CD4-positive, alpha-beta T cell treated with Interleukin-17A for 4 hours (primary cell): ENCODE data around the gene HDAC10.
"Not testable (repeated sequence)": the region's sequence is repeated elsewhere in the genome, so short reads cannot be mapped to it uniquely, and the experiment has no call there.

Experiments
- DNase-seq: peaks from one replicate; pipeline ENCODE4 v3.0.0-alpha.2; 2020; ENCODE audit warnings: mixed read lengths

The HDAC10 gene

DNA sequence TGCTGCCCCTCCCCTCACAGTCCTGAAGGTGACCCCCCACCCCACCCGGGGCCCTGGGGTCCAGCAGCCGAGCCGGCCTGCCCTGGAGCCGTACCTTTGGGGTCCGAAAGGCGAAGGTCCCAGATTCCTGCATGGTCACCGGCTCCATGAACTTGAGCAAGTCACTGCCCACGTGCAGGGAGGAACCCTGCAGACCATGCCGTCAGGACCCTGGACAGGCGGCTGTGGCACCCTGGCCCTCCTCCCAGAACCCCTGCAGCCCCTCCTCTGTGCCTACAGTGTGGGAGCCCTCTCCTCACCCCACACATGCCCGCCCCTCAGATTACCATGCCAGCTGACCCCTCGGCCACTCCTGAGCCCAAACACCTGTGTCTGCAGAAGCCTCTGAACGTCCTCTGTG is 33.4 kb upstream of the HDAC10 start:
- no peak for DNase-seq

DNA sequence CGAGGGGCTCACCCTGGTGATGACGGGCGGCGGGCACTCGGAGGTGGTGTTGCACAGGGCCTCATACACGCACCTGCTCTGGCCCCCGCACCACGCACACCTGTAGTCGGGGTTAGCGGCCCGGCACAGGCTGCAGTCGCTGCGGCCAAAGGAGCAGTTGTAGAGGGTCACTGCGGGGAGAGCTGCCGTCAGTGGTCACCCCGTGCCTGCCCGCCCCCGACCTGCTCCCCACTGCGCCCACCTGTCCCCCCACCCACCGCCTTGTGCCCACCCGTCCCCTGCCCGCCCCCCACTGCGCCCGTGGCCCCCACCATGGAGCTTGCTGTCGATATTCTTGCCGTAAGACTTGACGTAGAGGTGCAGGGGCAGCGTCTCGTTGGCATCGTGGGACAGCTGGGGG is 32.8 kb upstream of the HDAC10 start:
- DNase-seq: no peak

DNA sequence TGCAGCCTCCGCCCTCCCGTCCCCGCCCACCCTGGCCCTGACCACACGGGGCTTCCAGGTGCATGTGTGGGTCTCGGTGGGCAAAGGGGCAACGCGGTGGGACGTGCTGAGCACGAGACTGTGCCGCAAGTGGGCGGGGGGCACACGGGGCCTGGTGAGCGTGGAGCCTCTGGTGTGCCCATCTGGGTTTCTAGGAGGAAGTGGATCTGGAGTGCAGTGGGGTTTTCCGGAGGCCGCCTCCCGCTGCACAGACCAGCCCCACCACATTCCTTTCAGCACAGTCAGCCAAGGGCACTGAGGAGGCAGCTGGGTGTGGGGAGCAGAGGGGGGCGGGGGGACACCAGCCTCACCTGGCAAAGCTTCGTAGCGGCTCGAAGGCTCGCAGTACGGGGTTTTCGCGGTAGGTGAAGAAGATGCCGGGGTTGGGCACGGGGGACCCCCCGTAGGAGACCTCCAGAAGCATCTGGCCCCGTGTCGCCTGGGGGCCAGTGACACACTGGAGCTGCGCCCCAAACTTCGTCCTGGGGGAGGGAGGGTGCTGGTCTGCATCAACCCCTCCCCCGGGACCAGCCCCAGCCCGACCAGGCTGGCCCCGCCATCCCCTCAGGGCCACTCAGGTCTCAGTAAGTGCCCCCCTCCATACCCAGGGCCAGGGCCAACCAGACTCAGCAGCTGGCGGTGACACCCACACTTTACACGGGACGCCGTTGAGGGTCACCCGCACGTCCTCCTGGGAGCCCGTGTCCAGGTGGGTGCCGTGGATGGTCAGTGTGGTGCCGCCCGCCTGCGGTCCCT is 31.5 kb upstream of the HDAC10 start:
- DNase-seq: no peak

DNA sequence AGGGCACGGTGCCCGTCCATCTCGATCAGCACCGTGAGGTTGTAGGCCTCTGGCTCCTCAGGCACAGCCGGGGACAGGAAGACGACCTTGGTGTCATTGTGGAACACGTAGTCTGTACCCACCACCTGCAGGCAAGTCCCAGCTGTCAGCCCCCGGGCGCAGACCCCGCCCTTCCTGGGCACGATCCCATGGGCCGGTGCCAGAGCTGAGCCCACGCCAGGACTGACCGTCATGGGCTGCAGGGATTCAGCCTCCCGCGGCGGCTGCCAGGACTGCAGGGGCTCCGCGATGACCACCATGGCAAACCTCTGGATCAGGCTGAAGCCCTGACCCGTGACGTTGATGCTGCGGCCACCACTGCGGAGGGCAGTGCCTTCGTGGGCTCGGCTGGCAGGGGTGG is 30.9 kb upstream of the HDAC10 start:
- DNase-seq: no peak

DNA sequence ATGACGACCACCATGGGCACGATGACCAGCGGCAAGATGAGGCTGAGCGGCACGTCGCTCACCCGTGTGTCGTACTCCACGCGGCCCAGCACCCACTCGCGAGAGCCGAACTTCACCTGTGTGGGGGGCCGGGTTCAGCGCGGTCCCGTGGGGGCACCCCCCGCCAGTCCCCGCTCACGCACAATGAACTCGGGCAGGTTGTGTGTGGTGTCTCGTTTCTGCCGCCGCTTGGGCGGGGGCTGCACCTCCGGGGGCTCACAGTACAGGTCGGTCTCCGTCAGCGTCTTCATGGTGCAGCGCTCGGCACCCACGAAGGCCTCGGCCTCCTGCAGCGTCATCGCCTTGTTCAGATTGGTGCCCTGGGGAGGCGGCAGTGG is 30.3 kb upstream of the HDAC10 start:
- DNase-seq: no peak

DNA sequence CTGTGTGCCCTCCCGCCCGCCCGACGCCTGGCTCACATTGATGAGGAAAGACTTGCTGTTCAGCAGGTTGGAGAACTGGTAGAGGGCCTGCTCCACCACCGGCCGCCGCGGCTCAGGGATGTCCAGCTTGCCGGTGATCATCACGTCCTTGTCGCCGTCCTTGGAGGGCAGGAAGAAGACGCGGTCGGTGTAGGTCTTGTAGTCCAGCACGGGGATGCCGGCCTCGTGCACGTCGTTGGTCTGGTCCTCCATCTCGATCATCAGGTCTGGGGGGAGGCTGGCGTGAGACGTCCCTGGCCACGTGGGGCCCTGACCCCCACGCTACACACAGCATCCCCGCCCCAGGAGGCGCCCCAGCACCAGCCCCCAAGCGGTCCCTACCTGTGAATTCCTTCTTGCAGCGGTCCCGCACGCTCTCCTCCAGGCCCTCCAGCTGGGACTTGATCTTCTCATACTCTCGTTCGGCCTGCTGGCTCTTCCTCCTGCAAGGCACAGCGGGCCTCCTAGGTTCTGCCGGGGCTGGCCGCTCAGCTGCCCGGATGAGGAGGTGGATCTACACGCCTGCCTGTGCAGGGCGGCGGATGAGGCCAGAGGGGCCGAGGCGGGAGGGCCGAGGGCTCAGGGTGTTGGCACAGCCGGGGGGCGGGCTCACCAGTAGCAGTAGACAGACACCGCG is 29.8 kb upstream of the HDAC10 start:
- DNase-seq: no peak

DNA sequence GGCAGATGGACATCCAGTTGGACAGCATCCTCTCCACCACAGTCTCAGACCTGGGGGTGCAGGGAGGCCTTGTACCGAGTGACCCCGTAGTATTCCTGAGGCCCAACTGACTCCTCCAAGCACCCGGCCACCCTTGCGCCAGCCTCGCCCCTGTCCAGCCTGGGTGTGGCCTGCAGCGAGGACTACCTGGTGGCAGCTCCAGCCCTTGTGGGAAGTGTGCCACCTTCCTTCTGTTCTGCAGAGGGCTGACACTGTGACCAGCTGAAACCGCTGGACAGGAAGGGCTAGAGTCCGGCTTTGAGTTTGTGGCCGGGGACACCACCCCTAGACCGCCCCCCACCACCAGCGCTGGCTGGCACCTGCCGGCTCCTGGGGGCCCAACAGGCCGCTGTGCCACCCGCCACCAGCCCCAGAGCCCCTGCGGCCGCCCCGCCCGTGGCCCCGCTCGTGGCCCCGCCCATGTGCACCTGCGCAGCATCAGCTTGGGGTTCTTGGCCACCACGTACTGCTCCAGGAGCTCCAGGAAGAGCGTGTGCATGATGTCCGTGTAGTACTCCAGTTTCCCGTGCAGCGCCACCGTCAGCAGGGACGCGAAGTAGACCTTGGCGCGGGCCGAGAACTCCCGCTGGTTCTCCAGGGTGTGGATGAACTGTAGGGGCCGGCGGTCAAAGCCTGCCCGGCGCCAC is 29.1 kb upstream of the HDAC10 start:
- no peak for DNase-seq

DNA sequence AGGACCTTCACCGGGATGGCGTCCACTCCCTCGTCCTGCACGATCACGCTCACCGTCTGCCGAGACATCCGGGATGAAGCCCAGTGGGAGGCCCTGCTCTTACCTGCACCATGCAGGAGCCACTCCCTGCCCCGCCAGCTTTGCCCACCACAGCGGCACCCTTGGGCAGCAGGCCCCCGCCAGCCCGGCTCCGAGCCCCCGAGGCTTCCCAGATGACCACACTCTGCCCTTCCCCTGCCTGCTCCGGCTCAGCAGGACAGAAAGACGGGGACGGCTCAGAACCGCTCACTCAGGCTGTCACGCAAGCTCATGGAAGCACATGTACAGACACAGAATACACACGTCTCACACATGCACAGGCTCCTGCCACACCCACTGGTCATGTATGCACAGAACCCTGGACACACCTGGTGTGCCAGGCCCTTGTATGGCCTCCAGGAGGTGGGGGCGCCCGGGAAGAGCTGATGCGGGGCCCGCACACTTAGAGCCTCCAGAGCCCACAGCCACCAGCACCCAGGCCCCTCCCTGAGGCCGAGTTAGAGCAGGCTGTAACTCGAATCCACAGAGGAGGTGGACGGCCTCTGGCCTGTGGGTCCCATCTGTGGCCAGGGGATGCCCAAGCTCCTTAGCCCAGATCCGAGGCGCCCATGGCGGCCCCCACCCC is 28.0 kb upstream of the HDAC10 start:
- no peak for DNase-seq

DNA sequence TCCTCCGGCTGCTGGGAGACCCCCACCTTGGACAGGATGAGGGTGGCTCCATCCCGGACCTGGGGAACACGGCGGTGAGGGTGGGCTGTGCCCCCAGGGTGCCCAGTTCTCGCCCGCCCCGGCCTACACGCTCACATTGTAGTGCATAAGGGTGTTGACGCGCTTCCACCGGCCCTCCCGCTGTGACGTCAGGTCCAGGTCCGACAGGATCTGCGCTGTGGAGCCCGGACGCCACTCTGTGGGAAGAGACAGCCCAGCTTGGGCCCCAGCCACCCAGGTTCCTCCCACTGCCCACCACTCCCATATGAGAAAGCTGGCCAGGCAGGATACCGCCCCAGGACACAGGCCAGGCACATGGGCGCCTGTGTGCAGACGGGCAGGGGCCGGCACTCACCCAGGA is 27.4 kb upstream of the HDAC10 start:
- no peak for DNase-seq

DNA sequence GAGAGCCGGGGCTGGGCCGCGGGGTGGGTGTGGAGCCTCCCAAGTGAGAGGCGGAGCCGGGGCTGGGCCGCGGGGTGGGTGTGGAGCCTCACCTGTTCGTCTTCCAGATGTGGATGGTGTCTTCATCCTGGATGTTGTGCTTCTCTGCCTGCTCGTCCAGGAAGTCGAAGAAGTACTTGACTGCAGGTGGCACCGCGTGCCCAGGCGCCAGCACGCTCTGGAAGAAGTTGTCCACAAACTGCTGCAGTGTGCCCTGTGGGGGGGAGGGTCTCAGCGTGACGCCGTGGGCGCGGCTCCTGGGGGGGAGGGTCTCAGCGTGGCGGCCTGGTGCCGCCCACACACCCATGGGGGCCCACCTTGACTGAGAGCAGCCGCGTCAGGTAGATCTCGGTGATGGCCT is 26.7 kb upstream of the HDAC10 start:
- DNase-seq: no peak

DNA sequence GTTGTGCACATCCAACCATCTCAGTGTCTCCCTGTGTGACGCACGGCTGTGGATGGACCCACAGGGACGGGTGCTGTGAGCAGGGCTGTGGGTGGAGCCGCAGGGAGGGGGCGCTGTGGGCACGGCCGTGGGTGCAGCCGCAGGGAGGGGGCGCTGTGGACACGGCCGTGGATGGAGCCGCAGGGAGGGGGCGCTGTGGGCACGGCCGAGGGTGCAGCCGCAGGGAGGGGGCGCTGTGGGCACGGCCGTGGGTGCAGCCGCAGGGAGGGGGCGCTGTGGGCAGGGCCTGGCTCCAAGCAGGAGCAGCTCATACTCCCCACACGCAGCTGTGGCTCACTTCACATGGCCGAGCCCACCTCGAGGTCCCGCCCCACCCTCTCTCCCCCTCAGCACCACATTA is 25.1 kb upstream of the HDAC10 start:
- DNase-seq: peak; percentile 63

DNA sequence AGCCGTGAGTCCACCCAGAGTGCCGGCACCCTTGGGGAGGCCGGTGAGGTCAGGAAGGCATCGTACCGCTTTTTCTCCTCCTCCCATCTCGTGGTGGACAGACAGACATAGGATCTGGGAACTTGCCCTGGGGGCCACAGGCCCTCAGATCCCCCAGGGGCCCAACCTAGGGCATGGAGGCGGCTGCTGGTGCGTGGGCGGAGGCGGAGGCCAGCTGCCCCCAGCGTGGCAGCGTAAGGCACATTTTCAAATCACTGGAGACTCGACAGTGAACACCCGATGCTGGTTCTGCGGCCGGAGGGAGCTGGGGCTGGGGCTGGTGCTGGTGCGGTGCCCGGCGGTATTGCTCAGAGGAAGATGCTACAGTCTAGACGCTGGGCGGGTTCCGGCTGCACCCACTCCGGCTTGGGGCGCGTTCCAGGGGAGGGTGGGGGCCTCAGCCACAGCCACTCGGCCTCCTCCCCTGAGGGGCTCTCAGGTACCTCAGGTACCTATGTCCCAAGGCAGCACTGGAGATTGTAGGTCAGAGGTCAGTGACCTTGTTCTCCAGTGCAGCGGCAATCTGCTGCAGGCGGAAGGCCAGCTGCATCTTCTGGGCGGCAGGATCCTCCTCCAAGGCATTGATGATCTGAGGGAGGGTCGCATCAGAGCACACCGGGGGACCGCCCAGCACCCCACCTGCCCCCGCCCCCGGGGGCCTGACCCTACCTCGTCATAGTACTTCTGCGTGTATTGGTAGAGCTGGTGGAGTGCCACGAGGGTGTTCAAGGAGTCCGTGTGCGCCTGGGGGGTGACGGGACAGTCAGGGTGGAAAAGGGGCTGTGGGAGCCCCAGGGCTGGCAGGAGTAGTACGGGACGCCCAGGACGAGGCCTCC is 24.4 kb upstream of the HDAC10 start:
- DNase-seq: no peak

DNA sequence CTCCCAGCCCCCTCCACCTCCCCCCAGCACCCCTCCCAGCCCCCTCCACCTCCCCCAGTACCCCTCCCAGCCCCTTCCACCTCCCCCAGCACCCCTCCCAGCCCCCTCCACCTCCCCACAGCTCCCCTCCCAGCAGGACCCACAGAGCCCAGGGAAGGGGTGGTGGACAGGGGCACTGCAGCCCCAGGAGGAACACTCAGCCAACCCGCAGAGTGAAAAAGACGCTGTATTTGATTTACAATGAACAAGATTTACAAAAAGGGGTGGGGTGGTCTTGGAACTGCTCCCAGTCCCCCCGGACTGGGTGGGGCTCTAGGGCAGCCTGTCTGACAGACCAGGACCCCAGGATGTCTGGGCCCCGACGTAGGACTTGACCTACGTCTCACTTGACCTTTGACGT is 23.7 kb upstream of the HDAC10 start:
- DNase-seq: no peak

DNA sequence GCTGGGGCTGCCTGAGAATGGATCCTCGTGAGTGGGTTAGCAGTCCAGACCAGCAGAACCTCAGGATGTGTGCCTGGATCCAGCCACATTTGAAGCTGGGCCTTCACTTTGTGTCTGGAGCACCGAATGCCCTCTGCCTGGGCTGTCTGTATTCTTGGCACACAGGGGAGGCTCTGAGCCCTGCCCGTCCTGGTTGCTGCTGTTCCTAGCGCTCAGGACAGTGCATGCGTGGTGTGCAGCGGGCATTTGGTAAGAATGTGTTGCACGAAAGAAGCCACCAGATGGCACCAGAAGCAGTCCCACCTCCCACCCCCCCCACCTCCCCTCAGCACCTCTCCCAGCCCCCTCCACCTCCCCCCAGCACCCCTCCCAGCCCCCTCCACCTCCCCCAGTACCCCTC is 23.2 kb upstream of the HDAC10 start:
- peak; percentile 72 for DNase-seq

DNA sequence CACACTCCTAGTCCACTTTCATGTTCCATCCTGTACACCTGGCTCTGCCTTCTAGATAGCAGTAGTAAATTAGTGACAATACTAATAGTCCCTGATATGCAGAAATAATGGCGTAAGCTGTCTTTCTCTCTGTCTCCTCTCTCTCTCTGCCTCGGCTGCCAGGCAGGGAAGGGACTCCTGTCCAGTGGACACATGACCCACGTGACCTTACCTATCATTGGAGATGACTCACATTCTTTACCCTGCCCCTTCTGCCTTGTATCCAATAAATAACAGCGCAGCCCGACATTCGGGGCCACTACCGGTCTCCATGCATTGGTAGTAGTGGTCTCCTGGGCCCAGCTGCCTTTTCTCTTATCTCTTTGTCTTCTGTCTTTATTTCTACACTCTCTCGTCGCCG is 22.7 kb upstream of the HDAC10 start:
- not testable (repeated sequence) for DNase-seq

DNA sequence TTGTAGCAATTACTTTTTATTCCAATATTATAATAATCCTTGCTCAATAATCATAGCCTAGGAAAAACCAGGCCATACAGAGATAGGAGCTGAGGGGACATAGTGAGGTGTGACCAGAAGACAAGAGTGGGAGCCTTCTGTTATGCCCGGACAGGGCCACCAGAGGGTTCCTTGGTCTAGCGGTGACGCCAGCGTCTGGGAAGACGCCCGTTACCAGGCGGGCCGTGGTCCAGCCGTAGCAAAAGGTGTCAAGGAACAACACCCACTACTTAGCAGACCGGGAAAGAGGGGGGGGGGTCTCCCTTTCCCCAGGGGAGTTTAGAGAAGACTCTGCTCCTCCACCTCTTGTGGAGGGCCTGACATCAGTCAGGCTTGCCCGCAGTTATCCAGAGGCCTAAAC is 22.3 kb upstream of the HDAC10 start:
- DNase-seq: not testable (repeated sequence)

DNA sequence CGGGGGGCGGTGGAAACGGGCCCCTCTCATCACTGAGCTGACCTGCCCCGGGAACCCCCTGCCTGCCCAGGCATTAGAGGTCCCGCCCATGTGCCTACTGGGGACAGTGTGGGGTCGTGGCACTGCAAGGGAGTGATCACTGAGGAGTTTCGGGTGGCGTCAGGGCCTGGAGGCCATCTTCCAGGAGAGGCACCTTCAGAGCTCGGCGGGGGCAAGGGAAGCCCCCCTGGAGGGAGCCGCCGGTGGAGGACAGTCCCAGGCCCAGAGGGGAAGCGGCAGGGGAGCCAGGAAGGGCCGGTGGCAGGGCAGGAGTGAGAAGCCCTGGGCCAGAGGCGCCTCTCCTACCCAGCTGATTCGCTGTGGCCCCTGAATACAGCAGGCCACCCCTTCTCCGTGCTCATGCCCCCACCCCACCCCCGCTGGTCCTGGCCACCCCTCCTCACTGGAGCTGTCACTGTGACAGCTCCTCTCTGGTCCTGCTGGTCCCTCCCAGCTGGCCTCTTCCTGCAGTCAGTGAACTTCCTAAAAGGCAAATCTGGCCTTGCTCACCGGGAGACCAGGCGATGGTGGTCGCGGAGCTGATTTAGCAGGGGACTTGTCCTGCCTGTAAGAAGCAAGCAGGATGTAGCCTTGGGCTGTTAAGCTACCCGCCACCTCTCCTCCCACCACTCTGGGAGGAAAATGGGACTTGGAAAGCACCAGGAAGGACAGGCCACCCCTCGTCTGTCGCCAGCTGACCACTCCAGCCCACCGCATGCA is 21.2 kb upstream of the HDAC10 start:
- DNase-seq: no peak

DNA sequence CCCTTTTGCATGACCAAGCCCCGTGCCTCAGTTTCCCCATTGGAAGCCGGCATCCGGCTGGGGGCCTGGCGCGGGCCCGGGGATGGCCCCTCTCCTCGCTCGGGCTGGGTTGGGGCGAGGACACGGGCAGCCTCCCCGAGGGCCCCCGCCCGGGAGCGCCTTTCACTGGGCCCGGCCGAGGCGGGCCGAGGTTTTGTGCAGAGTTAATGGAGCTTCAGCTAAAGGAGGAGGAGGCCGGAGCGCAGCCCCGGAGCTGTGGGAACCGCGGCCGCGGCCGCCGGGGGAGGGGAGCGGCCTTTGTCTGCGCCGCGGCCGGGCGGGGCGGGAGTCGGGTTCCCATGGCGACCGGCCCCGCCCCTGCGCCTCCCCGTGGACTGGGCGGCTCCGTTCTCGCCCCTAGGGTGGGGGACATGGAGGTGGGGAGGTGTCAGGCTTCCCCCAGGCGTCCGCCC is 20.5 kb upstream of the HDAC10 start:
- peak; percentile 75 for DNase-seq

DNA sequence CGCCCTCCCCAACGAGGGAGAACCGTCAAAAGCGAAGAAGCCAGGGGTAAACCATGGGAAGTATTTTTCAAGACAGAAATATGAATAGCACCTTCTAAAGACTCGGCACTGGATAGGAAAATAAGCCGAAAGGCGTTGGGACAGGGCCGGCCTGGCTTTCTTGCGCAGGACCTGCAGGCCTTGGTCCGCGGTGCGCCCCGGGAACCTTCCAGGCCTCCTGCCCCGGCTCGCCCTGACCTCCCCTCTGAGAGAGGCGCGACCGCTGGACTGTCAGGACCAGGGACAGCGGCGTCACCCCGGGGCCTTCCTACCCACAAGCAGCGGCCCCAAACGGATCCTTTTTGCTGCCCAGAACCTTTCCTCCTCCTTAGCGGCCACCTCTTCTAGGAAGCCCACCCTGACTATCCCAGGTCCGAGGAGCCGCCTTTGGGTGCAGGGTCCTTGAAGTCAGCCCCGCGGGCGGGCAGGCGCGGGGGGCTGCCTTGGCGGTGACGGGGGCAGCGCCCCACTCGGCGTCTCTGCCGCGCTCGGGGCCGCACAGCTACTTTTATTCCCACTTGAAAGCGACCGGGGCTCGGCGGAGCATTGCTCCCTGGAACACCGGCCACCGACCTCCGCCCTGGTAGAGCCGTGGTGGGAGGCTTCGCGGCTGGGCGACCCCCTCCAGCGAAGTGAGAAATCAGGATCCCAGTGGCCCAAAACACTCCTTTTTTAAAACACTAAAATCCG is 19.8 kb upstream of the HDAC10 start:
- peak; percentile 79 for DNase-seq

DNA sequence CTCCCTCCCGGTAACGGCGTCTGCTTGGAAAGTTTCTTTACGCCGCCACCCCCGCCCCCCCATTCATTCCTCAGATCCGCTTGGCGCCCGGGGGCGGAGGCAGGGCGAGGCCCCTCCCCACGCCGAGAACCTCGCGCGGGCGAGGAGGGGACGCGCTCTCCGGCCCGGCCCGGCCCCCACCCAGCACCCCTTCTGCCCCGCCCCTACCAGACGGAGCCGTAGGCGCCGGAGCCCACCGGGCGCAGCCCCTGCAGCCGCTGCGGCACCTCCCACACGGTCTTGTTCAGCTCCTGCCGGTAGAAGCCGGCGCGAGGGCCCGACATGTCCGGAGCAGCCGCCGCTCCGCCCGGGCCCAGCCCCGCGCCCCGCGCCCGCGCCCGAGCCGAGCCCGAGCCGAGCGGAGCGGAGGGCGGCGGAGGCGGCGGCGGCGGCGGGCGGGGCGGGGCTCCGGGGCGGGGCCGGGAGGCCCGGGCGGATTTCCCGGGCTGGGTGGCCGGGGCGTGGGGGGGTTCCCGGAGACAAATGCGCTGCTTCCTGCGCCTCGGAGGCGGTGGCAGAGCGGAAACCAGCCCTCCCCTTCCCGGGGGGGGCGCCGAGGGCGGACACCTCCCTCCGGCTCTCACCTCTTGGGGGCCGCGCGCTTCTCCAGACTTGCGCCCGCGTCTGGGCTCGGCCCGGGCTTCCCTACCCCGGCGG is 19.1 kb upstream of the HDAC10 start, which contains the start of gene MAPK11:
Gene MAPK11, minus strand, starts transcription at position 411 of the 696 bp plus-strand sequence. Its CDS starts 88 bp downstream, at position 323.
- peak; percentile 83 for DNase-seq
